Measurements from ENCODE around the gene CENATAC. TPM values are rescaled to one million over a fixed set of nuclear protein-coding genes. Genes with fewer than 3 reads are reported as not detected.
"Not testable (repeated sequence)": the region's sequence is repeated elsewhere in the genome, so short reads cannot be mapped to it uniquely, and the experiment has no call there.

Gene CENATAC
- total RNA-seq, 2 experiments from 2014 or later, result 17.4 to 18.0 TPM

DNA sequence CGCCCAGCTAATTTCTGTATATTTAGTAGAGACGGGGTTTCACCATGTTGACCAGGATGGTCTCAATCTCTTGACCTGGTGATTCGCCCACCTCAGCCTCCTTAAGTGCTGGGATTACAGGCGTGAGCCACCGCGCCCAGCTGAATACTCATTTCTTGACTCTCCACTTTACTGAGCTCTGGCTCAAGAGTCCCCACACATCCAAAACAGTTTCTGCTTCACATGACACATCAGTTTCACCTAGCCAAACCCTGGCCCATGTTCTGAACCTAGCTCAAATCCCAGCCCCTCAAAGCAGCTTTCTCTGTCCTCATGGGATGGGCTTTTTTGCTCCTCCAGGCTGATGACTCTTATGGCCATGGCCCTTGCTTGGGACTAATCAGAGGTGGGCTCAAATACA, 49.3 kb downstream of the CENATAC start:
- no peaks in the 10 kb centered on the region for H3K9me3 Mint-ChIP-seq
- intact Hi-C loops (cut with micrococcal nuclease), result no loop called here
- H3K27ac Mint-ChIP-seq, result no peak overlapping the region
- peaks cover 12% of the 10 kb centered on the region for H3K4me1 Mint-ChIP-seq (ENCODE audit: low read depth)
- no peaks in the 10 kb centered on the region for H3K27me3 Mint-ChIP-seq (ENCODE audit: low read depth)
- DNase-seq, result no peak
- H3K4me3 Mint-ChIP-seq, result no peak overlapping the region
- peaks cover 53% of the 10 kb centered on the region for H3K36me3 Mint-ChIP-seq (ENCODE audit: low read depth)
- CTCF ChIA-PET, result interaction anchor here (1.0 kb wide), 1 partner anchor 8 kb away, joined by 3 read pairs; no protein-coding TSS in a partner anchor

DNA sequence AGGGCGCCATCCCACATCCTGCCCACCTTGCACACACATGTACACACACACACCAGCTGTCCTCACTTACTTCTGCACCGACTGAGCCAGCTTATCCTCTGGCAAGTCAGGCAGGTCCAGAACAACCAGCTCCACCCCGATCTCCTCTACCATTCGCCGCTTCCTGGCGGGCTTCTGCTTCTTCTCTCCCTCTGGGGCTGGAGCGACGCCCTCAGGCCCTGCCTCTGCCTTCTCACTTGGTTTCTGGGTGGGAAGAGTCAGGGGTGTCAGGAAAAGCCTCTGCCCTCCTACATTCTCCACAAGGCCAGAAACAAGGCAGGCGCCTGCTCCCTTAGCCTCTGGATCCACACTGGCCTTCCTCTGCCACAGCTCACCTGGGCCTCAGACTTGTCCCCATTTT, 50.7 kb downstream of the CENATAC start:
- peaks cover 22% of the 10 kb centered on the region for H3K4me1 Mint-ChIP-seq (ENCODE audit: low read depth)
- peaks cover 64% of the 10 kb centered on the region for H3K36me3 Mint-ChIP-seq (ENCODE audit: low read depth)
- no peak overlapping the region for H3K27ac Mint-ChIP-seq
- H3K4me3 Mint-ChIP-seq, result no peak overlapping the region
- no peak for DNase-seq
- CTCF ChIA-PET, result no interaction called here
- no peaks in the 10 kb centered on the region for H3K27me3 Mint-ChIP-seq (ENCODE audit: low read depth)
- intact Hi-C loops (cut with micrococcal nuclease), result no loop called here
- no peaks in the 10 kb centered on the region for H3K9me3 Mint-ChIP-seq

GRCh38 chr11:119049081-119049480, 51.1 kb downstream of the CENATAC start:
- CTCF ChIA-PET, result no interaction called here
- Mint-ChIP-seq H3K4me1 (ENCODE audit: low read depth) (peaks cover 25% of the 10 kb centered on the region), H3K4me3 (no peak overlapping the region), H3K36me3 (ENCODE audit: low read depth) (peaks cover 68% of the 10 kb centered on the region), H3K27ac (no peak overlapping the region), H3K27me3 (ENCODE audit: low read depth) (no peaks in the 10 kb centered on the region), H3K9me3 (no peaks in the 10 kb centered on the region)
- no peak for DNase-seq
- intact Hi-C loops (cut with micrococcal nuclease), result no loop called here

- H3K27me3 Mint-ChIP-seq (ENCODE audit: low read depth), result no peaks in the 10 kb centered on the region
- H3K4me1 Mint-ChIP-seq (ENCODE audit: low read depth), result peaks cover 45% of the 10 kb centered on the region
- no peaks in the 10 kb centered on the region for H3K9me3 Mint-ChIP-seq
- peak overlapping the region; percentile 54 for H3K27ac Mint-ChIP-seq
- no peak overlapping the region for H3K4me3 Mint-ChIP-seq
- DNase-seq, result peak; percentile 40
- intact Hi-C loops (cut with micrococcal nuclease), result no loop called here
- CTCF ChIA-PET, result no interaction called here
- H3K36me3 Mint-ChIP-seq (ENCODE audit: low read depth), result peaks cover 63% of the 10 kb centered on the region
Measured at GRCh38 chr11:119051440-119052162, 53.7 kb downstream of the CENATAC start.

- intact Hi-C loops (cut with micrococcal nuclease), result no loop called here
- Mint-ChIP-seq H3K27me3 (ENCODE audit: low read depth) (no peaks in the 10 kb centered on the region), H3K4me1 (ENCODE audit: low read depth) (peaks cover 46% of the 10 kb centered on the region), H3K4me3 (no peak overlapping the region), H3K27ac (peak overlapping the region; percentile 54), H3K9me3 (no peaks in the 10 kb centered on the region), H3K36me3 (ENCODE audit: low read depth) (peaks cover 58% of the 10 kb centered on the region)
- DNase-seq, result no peak
- CTCF ChIA-PET, result no interaction called here
Measured at GRCh38 chr11:119052163-119052814, 54.4 kb downstream of the CENATAC start.

- peak overlapping the region; percentile 41 for H3K4me3 Mint-ChIP-seq
- H3K9me3 Mint-ChIP-seq, result no peaks in the 10 kb centered on the region
- CTCF ChIA-PET, result interaction anchor here (0.6 to 1.4 kb wide), 2 partner anchors 45 to 621 kb away, joined by 3 read pairs; no protein-coding TSS in a partner anchor
- intact Hi-C loops (cut with micrococcal nuclease), result no loop called here
- no peaks in the 10 kb centered on the region for H3K27me3 Mint-ChIP-seq (ENCODE audit: low read depth)
- no peak for DNase-seq
- peaks cover 46% of the 10 kb centered on the region for H3K36me3 Mint-ChIP-seq (ENCODE audit: low read depth)
- H3K27ac Mint-ChIP-seq, result peak overlapping the region; percentile 24
- H3K4me1 Mint-ChIP-seq (ENCODE audit: low read depth), result peaks cover 59% of the 10 kb centered on the region
Measured at GRCh38 chr11:119054418-119054817, 56.5 kb downstream of the CENATAC start.

DNA sequence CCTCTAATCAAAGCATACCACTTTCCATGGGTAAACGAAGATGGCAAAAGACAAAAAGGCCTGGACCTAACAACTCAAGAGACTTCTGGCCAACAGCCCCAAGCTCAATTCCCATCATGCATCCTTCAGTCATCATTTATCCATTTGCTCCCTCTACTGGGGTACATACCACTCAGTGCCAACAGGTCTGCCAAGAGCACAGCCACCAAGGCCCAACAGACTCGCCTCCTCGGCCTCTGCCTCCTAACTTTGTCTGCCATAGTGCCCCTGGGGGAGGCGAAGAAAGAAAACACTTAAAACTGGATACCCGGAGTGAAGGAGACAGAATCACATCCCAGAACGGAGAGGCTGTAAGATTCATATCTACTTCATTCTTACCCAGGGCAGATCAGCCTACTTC, 58.0 kb downstream of the CENATAC start:
- intact Hi-C loops (cut with micrococcal nuclease), result loop anchor here (2.0 kb wide), 5 partner anchors 39 to 267 kb away; partner anchors contain the start of genes CBL and HINFP
- Mint-ChIP-seq H3K27ac (peak overlapping the region; percentile 71), H3K4me1 (ENCODE audit: low read depth) (peaks cover 59% of the 10 kb centered on the region), H3K27me3 (ENCODE audit: low read depth) (no peaks in the 10 kb centered on the region), H3K4me3 (peak overlapping the region; percentile 98), H3K36me3 (ENCODE audit: low read depth) (peaks cover 38% of the 10 kb centered on the region), H3K9me3 (no peaks in the 10 kb centered on the region)
- no peak for DNase-seq
- CTCF ChIA-PET, result interaction anchor here (0.6 to 1.7 kb wide), 11 partner anchors 9 to 366 kb away, joined by 3 to 13 read pairs (median 3); partner anchors contain the start of gene VPS11

DNA sequence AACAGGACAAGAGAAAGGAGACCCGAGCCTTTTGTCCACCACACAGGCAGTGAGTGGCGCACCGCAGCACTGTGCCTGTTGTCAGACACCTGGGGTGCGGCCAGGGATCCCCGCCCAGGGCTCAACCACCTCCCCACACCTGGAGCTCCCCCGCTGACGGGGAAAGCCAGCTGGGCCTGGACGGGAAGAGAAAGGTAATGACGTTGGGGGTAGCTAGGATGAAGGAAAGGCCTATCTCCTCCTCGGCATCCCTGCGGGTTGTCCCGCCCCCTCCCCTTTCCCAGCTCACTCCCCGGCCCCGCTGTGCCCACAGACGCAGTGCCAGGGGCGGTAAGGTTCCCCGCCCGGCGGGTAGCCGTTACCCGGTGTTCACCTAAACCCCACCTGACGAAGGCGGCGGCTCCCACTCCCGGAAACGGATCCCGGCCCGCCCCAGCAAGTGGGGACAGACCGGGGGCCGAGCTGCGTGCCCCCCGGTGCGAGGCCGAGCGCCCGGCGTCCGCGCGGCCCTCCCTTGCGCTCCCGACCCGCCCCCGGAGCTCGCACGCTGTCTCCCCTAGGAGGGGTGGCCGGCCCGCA, 58.6 kb downstream of the CENATAC start:
- peak overlapping the region; percentile 98 for H3K4me3 Mint-ChIP-seq
- CTCF ChIA-PET, result interaction anchor here (0.6 to 1.7 kb wide), 13 partner anchors 8 to 366 kb away, joined by 3 to 13 read pairs (median 3); partner anchors contain the start of genes DPAGT1 and VPS11
- peak overlapping the region; percentile 95 for H3K27ac Mint-ChIP-seq
- H3K9me3 Mint-ChIP-seq, result no peaks in the 10 kb centered on the region
- no peaks in the 10 kb centered on the region for H3K27me3 Mint-ChIP-seq (ENCODE audit: low read depth)
- intact Hi-C loops (cut with micrococcal nuclease), result loop anchor here (2.0 kb wide), 5 partner anchors 38 to 266 kb away; partner anchors contain the start of genes CBL and HINFP
- peaks cover 32% of the 10 kb centered on the region for H3K36me3 Mint-ChIP-seq (ENCODE audit: low read depth)
- peak; percentile 64 for DNase-seq
- peaks cover 59% of the 10 kb centered on the region for H3K4me1 Mint-ChIP-seq (ENCODE audit: low read depth)

DNA sequence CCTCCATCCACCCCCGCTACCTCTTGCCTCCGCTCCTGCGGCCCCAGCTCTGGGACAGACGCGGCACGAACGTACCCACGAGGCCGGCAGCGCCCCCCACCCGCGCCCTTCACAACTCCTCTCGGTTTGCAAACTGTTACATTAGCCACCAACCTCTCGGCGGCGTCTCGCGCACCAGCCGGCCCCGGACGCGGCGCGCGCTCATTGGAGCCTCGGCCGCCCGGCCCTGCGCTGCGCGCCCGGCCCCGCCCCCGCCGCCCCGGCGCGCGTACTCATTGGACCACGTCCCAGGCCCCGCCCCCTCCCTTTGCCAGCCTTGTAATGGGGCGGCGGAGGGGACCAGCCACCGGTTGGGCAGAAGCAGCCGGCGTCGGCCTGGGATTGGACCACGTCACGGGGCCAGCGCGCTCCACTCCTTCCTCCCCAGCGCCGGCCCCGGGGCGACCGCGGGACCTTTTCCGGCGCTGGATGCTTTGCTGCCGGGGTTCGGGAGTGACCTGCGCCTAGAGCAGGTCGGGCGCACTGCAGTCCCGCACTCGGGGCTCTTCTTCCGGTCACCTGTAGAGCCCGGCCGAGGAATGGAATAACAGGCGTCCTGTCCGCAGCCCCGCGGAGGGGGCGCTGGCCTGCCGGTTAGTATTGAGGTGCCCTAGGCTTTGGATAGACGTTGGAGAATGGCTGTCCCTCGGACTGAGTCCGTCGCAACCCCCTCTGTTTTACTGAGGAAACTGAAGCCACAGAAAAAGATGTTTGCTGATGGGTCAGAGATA, 59.2 kb downstream of the CENATAC start, which contains the start of gene HYOU1:
TSS of gene HYOU1 (minus strand) at position 206 of the 770 bp plus-strand sequence. CDS start 1,045 bp downstream, outside the sequence.
- H3K4me3 Mint-ChIP-seq, result peak within 1 kb of the TSS; percentile 98
- intact Hi-C loops (cut with micrococcal nuclease), result loop anchor here (1.0 to 2.0 kb wide), 11 partner anchors 10 to 266 kb away; partner anchors contain the start of genes CBL, CENATAC, DPAGT1 and HINFP
- peaks cover 53% of the 10 kb centered on the region for H3K4me1 Mint-ChIP-seq (ENCODE audit: low read depth)
- DNase-seq, result peak; percentile 99
- no peaks in the 10 kb centered on the region for H3K27me3 Mint-ChIP-seq (ENCODE audit: low read depth)
- CTCF ChIA-PET, result interaction anchor here (0.6 to 1.7 kb wide), 11 partner anchors 8 to 367 kb away, joined by 3 to 13 read pairs (median 3); partner anchors contain the start of genes DPAGT1 and VPS11
- H3K36me3 Mint-ChIP-seq (ENCODE audit: low read depth), result peaks cover 27% of the 10 kb centered on the region
- no peaks in the 10 kb centered on the region for H3K9me3 Mint-ChIP-seq
- peak within 1 kb of the TSS; percentile 95 for H3K27ac Mint-ChIP-seq

- Mint-ChIP-seq H3K36me3 (ENCODE audit: low read depth) (peaks cover 12% of the 10 kb centered on the region), H3K4me1 (ENCODE audit: low read depth) (peaks cover 37% of the 10 kb centered on the region)
- H3K27ac Mint-ChIP-seq; DNase-seq; CTCF ChIA-PET; H3K9me3 Mint-ChIP-seq; intact Hi-C loops (cut with micrococcal nuclease); H3K4me3 Mint-ChIP-seq; H3K27me3 Mint-ChIP-seq (ENCODE audit: low read depth): not testable (repeated sequence)
Measured at GRCh38 chr11:119059128-119059527, 61.2 kb downstream of the CENATAC start.

DNA sequence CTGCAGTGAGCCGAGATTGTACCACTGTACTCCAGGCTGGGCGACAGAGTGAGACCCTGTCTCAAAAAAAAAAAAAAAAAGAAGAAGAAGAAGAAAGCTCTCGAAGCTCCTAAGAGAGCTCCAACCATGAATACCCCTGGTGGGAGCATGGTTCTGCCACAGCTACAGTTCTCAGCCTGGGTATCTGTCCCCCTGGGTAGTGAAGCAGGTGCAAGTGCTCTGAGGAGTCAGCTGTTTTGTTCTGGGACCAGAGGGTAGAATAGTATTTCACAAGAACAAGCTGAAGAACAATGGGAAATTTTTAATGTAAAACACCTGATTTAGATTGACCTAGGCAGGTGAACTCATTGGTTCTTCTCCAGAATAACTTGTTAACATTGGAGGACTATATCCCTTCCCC, 63.3 kb downstream of the CENATAC start:
- intact Hi-C loops (cut with micrococcal nuclease), result no loop called here
- no peaks in the 10 kb centered on the region for H3K27me3 Mint-ChIP-seq (ENCODE audit: low read depth)
- H3K27ac Mint-ChIP-seq, result no peak overlapping the region

More for the DNA sequence above, 63.3 kb downstream of the CENATAC start:
- Mint-ChIP-seq H3K4me3 (no peak overlapping the region), H3K9me3 (no peaks in the 10 kb centered on the region), H3K4me1 (ENCODE audit: low read depth) (peaks cover 30% of the 10 kb centered on the region), H3K36me3 (ENCODE audit: low read depth) (peaks cover 3% of the 10 kb centered on the region)
- CTCF ChIA-PET, result interaction anchor here (1.1 kb wide), 1 partner anchor 30 kb away, joined by 3 read pairs; no protein-coding TSS in a partner anchor
- DNase-seq, result no peak

Data from activated naive CD4-positive, alpha-beta T cell treated with anti-CD3 and anti-CD28 coated beads for 36 hours (primary cell).